ENCODE measurements around the gene TSPAN5.
"Not testable (repeated sequence)": the region's sequence is repeated elsewhere in the genome, so short reads cannot be mapped to it uniquely, and the experiment has no call there.

TSPAN5 gene

DNA sequence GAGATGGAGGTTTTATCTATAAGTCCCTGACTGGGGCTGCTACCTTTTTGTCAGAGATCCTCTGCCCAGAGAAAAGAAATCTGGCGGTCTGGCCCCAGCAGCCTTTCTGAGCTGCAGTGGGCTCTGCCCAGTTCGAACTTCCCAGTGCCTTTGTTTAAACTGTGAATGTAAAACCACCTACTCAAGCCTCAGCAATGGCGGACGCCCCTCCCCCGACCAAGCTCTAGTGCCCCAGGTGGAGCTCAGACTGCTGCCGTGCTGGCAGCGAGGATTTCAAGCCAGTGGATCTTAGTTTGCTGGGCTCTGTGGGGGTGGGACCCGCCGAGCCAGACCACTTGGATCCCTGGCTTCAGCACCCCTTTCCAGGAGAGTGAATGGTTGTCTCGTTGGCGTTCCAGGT lies 121.8 kb downstream of the TSPAN5 start:
- DNase-seq (ENCODE audit: low read depth in 1 of 2, low spot score in 1 of 2): no peak
- TF ChIP-seq JUND (IDR thresholded peaks at IDR 0.05; ENCODE audit: low read depth): no peak
- in situ Hi-C loops (cut with HindIII; ENCODE audit: low pct_unique_long_range_greater_than_20kb, low sequenced_read_pairs): no loop called here

DNA sequence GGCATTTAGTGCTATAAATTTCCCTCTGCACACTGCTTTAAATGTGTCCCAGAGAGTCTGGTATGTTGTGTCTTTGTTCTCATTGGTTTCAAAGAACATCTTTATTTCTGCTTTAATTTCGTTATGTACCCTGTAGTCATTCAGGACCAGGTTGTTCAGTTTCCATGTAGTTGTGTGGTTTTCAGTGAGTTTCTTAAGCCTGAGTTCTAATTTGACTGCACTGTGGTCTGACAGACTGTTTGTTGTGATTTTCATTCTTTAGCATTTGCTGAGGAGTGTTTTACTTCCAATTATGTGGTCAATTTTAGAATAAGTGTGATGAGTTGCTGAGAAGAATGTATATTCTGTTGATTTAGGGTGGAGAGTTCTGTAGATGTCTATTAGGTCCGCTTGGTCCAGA lies 124.3 kb downstream of the TSPAN5 start:
- DNase-seq (ENCODE audit: low read depth in 1 of 2, low spot score in 1 of 2); in situ Hi-C loops (cut with HindIII; ENCODE audit: low pct_unique_long_range_greater_than_20kb, low sequenced_read_pairs): not testable (repeated sequence)

DNA sequence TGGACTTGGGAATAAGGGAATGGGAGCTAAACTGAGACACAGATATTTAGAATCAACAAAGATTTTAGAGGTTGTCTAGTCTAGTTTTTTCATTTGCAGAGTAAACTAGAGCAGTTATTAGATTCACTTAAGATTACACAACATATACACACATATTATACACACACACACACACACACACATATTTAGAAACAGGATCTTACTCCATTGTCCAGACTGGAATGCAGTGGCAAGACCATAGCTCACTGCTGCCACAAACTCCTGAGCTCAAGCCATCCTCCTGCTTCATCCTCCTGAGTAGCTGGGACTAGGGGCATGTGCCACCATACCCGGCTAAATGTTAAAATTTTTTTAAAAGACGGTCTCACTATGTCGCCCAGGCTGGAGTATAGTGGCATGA lies 127.8 kb downstream of the TSPAN5 start:
- in situ Hi-C loops (cut with HindIII; ENCODE audit: low pct_unique_long_range_greater_than_20kb, low sequenced_read_pairs): no loop called here

DNA sequence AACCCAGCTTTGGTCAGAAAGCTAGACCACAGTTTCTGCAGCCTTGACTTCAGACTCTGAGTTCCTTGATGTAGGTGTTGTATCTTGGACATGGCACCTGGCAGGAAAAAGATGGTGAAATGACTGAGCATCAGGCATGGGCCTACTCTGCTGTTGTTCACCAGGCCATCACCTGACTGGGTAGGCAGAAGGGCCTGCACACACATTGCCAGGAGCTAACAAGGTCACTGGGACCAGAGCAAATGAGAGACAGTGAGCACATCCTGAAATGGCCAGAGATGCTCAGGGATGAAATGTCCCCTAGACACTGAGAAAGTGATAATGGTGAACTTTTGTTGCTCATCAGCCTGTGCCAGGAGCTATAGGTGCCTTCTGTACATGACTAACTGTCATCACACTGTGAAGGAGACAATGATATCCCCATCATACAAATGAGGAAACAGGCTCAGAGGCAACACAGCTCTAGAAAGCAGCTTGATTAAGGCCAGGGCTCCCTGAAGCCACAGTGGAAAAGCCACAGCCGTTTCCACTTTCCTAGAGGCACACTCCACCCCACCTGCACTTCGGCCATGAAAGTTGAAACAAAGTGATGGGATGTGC lies 128.3 kb downstream of the TSPAN5 start:
- in situ Hi-C loops (cut with HindIII; ENCODE audit: low pct_unique_long_range_greater_than_20kb, low sequenced_read_pairs): no loop called here
- no peak for DNase-seq (ENCODE audit: low read depth in 1 of 2, low spot score in 1 of 2)
- TF ChIP-seq JUND (IDR thresholded peaks at IDR 0.05; ENCODE audit: low read depth): no peak

More for the DNA sequence above, 127.8 kb downstream of the TSPAN5 start:
- TF ChIP-seq JUND (IDR thresholded peaks at IDR 0.05; ENCODE audit: low read depth): no peak
- DNase-seq (ENCODE audit: low read depth in 1 of 2, low spot score in 1 of 2): no peak

DNA sequence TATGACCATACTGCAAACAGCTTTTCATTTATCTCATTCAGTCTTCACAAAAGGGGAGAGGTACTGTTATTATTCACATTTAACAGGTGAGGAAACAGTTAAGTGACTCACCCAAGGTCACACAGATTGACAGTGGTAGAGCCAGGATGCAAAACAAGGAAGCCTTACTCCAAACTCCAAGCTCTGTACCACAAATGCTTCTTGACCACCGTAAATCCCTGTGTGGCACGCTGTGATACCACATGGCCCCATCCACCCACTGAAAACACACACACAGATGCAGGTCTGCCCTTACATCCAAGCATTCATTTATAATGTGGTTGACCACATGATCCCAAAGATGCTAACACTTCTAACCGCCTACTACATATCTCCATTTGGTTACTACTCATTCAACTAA lies 129.5 kb downstream of the TSPAN5 start:
- in situ Hi-C loops (cut with HindIII; ENCODE audit: low pct_unique_long_range_greater_than_20kb, low sequenced_read_pairs): no loop called here
- no peak for TF ChIP-seq JUND (IDR thresholded peaks at IDR 0.05; ENCODE audit: low read depth)
- no peak for DNase-seq (ENCODE audit: low read depth in 1 of 2, low spot score in 1 of 2)

DNA sequence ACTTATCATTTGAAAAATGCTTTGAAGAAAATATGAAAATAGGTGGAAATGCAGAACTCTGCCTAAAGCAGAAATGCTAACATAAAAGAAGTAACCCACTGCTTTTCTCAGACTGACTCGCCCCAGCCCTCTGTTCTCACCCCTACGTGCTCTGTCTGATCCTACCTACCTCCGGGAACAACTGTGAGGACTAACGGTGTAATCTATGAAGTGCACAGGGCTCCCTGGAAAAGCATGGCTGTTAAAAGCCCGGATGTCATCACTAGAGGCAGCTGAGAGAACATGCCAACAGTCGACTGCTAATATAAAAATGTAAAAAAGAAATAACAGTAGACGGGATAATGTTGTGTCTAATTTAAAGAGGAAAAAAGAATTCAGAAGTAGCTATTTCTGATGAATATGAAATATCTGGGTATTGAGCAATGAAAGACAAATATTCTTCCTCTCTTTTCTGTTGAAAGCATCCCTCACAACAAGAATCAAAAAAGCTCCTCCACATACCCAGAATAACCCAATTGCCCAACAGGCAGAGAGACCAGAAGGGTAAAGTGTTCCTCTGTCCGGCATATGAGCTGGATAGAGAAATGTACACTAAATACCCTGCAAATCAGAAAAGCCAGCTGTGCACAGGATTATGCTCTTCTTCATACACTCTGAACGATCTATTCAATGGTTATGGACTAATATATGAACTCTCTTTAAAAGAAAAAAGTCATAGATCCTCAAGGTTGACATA lies 130.7 kb downstream of the TSPAN5 start:
- no peak for DNase-seq (ENCODE audit: low read depth in 1 of 2, low spot score in 1 of 2)
- in situ Hi-C loops (cut with HindIII; ENCODE audit: low pct_unique_long_range_greater_than_20kb, low sequenced_read_pairs): no loop called here
- TF ChIP-seq JUND (IDR thresholded peaks at IDR 0.05; ENCODE audit: low read depth): no peak

DNA sequence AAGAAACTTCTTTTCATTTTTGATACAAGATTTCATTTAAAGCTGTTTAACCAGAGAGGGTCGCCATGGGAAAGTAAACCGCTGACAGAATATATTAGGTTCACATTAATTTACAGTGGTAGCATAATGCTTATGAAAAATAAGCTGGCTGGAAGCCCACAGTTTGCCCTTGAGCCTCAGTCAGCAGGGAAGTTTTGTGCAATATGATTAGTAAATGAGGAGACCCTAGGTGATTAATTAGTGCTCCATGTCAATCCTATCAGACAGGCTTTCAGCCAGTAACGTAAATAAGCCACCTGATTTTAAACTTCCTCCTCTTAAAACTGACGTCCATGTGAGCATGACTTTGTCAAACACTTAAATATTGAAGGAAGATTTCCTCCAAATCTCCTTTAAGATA lies 134.2 kb downstream of the TSPAN5 start:
- TF ChIP-seq JUND (IDR thresholded peaks at IDR 0.05; ENCODE audit: low read depth): no peak
- in situ Hi-C loops (cut with HindIII; ENCODE audit: low pct_unique_long_range_greater_than_20kb, low sequenced_read_pairs): no loop called here
- no peak for DNase-seq (ENCODE audit: low read depth in 1 of 2, low spot score in 1 of 2)

DNA sequence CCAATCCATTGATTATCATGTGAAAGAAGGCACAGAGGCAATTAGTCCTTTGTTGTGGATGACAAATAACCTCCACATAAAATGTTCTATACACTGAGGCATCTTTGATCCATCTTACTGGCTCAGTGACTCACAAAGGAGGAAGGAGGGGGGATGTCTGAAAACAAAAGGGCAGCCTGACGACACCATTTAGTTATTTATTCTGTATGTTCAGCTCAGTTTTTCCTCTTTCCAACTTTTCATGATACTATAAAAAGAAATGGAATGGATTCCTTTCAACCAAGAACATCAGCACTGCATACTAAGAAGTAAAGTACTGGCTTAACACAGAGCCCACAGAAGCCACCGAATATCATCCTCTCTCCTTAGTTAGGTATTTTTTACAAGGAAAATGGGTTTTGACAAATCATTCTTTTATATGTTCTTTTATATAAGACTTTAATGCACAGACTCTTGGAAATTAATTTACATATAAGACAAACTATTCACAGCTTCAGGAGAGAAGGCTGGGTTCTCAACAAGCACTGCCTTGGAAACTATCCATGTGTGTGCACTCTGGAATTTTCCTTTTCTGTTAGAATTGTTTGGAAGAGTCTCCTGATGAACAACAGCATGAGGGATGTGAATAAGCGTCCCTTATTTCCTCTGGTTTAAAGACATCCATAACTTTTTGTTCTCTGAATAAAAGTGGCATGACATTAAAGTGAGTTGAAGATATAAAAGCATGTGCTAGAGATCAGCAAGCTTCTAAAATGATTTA lies 135.6 kb downstream of the TSPAN5 start:
- in situ Hi-C loops (cut with HindIII; ENCODE audit: low pct_unique_long_range_greater_than_20kb, low sequenced_read_pairs): no loop called here
- DNase-seq (ENCODE audit: low read depth in 1 of 2, low spot score in 1 of 2): no peak
- no peak for TF ChIP-seq JUND (IDR thresholded peaks at IDR 0.05; ENCODE audit: low read depth)

DNA sequence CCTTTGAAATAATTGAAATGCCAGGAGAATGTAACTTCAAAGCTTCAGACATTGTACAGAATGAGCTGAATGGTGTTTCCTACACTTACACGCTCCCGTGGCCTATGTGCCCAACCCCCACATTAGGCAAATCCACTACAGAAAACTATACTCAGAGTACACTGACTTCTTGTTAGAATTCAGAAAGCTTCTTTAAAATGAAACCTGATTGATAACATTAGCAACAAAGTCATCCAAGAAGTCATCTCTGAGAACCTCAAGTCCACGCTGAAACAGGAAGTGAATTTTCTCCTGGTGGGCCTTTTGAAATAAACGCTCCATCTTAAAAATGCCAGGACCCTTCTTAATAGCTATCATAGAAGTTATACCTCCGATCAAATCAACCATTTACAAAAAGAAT lies 136.3 kb downstream of the TSPAN5 start:
- in situ Hi-C loops (cut with HindIII; ENCODE audit: low pct_unique_long_range_greater_than_20kb, low sequenced_read_pairs): no loop called here
- no peak for DNase-seq (ENCODE audit: low read depth in 1 of 2, low spot score in 1 of 2)
- no peak for TF ChIP-seq JUND (IDR thresholded peaks at IDR 0.05; ENCODE audit: low read depth)

DNA sequence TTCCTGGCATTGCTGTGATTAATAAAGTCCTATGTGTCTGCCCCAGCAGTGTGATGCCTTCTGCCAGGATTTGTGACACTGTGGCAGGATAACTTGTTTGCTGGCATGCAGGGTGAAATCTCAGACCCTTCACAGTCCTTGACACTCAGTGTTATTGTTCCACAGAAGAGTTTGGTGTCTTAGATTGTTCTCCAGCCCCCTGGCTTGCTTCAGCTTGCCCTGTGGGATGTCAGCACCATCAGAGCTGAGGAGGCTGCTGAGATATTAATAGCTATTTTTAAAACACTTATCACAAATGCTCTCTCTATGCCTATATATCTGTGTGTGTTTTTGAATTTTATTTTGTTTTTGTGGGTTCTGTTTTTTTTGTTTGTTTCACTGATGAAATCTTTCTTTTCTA lies 136.9 kb downstream of the TSPAN5 start:
- TF ChIP-seq JUND (IDR thresholded peaks at IDR 0.05; ENCODE audit: low read depth): no peak
- in situ Hi-C loops (cut with HindIII; ENCODE audit: low pct_unique_long_range_greater_than_20kb, low sequenced_read_pairs): no loop called here

DNA sequence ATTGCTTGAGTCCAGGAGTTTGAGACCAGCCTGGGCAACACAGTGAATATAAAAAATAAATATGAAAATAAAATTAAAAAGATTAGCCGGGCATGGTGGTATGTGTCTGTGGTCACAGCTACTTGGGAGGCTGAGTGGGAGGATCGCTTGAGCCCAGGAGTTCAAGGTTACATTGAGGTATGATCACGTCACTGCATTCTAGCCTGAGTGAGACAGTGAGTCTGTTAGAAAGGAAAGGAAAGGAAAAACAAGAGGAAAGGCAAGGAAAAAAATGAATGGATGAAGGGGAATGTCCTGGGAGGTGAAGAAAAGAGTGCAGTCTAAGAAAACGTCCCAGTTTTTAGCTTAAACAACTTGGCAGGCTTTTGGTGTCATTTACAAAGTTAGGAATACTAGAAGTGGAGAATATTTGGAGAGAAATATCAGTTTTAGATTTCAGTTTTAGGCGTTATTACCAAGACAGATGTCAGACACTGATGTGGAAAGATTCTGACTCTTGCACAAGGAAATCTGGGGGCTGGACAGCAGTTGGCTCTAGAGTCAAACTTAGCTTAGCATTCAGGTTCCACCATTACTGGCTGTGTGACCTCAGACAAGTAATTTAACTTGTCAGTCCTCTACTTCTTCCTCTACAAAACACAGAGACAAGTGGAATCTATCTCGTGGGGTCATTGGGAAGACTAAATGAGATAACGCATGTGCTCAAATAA lies 139.0 kb downstream of the TSPAN5 start:
- no peak for DNase-seq (ENCODE audit: low read depth in 1 of 2, low spot score in 1 of 2)
- TF ChIP-seq JUND (IDR thresholded peaks at IDR 0.05; ENCODE audit: low read depth): no peak

More for the DNA sequence above, 136.9 kb downstream of the TSPAN5 start:
- no peak for DNase-seq (ENCODE audit: low read depth in 1 of 2, low spot score in 1 of 2)

DNA sequence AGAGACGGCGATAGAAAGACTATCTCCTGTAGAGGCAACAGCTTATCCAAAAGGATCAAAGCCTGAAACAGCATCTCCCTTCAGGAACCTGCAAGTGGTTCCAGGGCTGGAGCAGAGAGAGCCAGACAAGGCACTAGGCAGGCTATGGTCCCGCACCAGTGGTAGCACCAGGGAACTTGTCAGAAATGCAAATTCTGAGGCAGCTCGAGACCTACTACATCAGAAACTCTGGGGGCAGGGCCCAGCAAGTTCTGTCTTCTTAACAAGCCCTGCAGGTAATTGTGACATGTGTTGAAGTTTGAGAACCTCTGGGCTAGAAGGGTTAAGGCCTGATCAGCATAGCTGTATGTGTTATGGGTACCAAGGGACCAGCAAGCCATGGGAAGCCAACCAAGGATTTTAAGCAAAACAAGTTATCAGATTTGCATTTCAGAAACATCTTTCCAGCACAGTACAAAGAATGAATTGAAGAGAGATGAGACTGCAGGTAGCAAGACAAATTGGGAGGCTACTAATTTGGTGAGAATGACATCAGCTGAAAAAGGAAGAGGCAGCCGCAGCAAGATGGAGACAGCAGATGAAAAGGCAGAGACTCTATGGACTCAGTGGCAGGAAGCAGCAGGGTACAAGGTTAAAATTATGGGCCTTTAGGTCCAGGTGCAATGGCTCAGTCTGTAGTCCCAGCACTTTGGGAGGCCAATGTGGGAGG lies 139.7 kb downstream of the TSPAN5 start:
- DNase-seq (ENCODE audit: low read depth in 1 of 2, low spot score in 1 of 2): no peak
- in situ Hi-C loops (cut with HindIII; ENCODE audit: low pct_unique_long_range_greater_than_20kb, low sequenced_read_pairs): no loop called here
- TF ChIP-seq JUND (IDR thresholded peaks at IDR 0.05; ENCODE audit: low read depth): no peak

More for the DNA sequence above, 139.0 kb downstream of the TSPAN5 start:
- in situ Hi-C loops (cut with HindIII; ENCODE audit: low pct_unique_long_range_greater_than_20kb, low sequenced_read_pairs): no loop called here

Measured in T47D (cell line).